Osteoblast (primary cell): Measurements from ENCODE around the gene PTPN3. TPM values are rescaled to one million over a fixed set of nuclear protein-coding genes. Genes with fewer than 3 reads are reported as not detected.

ENCODE experiments used
- DNase-seq: peaks from one replicate; pipeline ENCODE4 v3.0.0; 2011; ENCODE audit warnings: low spot score, mixed read lengths; ENCODE audit not compliant: insufficient read length; ENCODE audit errors: missing footprints
- H2AFZ ChIP-seq: 2 replicates; pipeline ENCODE4 v1.6.0; 2011; ENCODE audit warnings: mild to moderate bottlenecking, low read length
- H3K27ac ChIP-seq: 2 replicates; pipeline ENCODE4 v1.5.1; 2011; ENCODE audit warnings: mild to moderate bottlenecking, low read depth, low read length, moderate library complexity
- H3K27me3 ChIP-seq: 2 replicates; pipeline ENCODE4 v1.6.0; 2012; ENCODE audit warnings: mild to moderate bottlenecking, control low read depth, inconsistent platforms, low read length, moderate library complexity; ENCODE audit not compliant: insufficient read depth
- H3K36me3 ChIP-seq: 2 replicates; pipeline ENCODE4 v1.5.1; 2011; ENCODE audit warnings: mild to moderate bottlenecking, low read length, control low read depth, moderate library complexity; ENCODE audit not compliant: insufficient read depth
- H3K4me1 ChIP-seq: 2 replicates; pipeline ENCODE4 v1.5.1; 2011; ENCODE audit warnings: mild to moderate bottlenecking, low read length, control low read depth, moderate library complexity; ENCODE audit not compliant: insufficient read depth
- H3K4me2 ChIP-seq: 2 replicates; pipeline ENCODE4 v1.6.0; 2011; ENCODE audit warnings: mild to moderate bottlenecking, low read length; ENCODE audit not compliant: insufficient read depth
- H3K4me3 ChIP-seq: fragments of 200-600 bp; sonication (generic); 3 replicates; pipeline ENCODE4 v1.5.1; 2012; ENCODE audit warnings: mild to moderate bottlenecking, low read length, inconsistent platforms; ENCODE audit not compliant: insufficient read depth
- H3K79me2 ChIP-seq: 2 replicates; pipeline ENCODE4 v1.6.0; 2012; ENCODE audit warnings: mild to moderate bottlenecking, low read length, control low read depth, inconsistent platforms; ENCODE audit not compliant: insufficient read depth
- H3K9me3 ChIP-seq: 2 replicates; pipeline ENCODE4 v1.5.1; 2011; ENCODE audit warnings: low read depth, low read length, control low read depth
- H4K20me1 ChIP-seq: 2 replicates; pipeline ENCODE4 v1.6.0; 2012; ENCODE audit warnings: mild to moderate bottlenecking, low read length, control low read depth; ENCODE audit not compliant: insufficient read depth
- CTCF ChIP-seq: IDR thresholded peaks from 2 replicates; pipeline ENCODE4 v1.5.1; 2011; ENCODE audit warnings: mild to moderate bottlenecking, low read depth, low read length, moderate library complexity; ENCODE audit errors: extremely low read depth
- total RNA-seq: library from RNA; depleted of rRNA; stranded (reverse); fragments of >200 nt; gene quantifications from 2 replicates; pipeline ENCODE4 v1.2.3, GENCODE V29; 2012

Gene PTPN3
- total RNA-seq, 1 donor, result 2.9 TPM

GRCh38 chr9:109522106-109522505 is 24.0 kb upstream of the PTPN3 start:
- Histone ChIP-seq H3K27me3 (peaks cover 29% of the 10 kb centered on the region), H3K79me2 (no peaks in the 10 kb centered on the region), H3K4me2 (no peak overlapping the region), H3K4me3 (no peak overlapping the region), H3K9me3 (no peaks in the 10 kb centered on the region), H3K27ac (no peak overlapping the region), H3K36me3 (no peaks in the 10 kb centered on the region), H4K20me1 (no peaks in the 10 kb centered on the region), H2AFZ (no peak overlapping the region), H3K4me1 (no peaks in the 10 kb centered on the region)
- TF ChIP-seq CTCF, result no peak
- DNase-seq, result no peak

- Histone ChIP-seq H4K20me1 (no peaks in the 10 kb centered on the region), H3K9me3 (no peaks in the 10 kb centered on the region)
Observed at GRCh38 chr9:109520475-109521132, 22.5 kb upstream of the PTPN3 start.

GRCh38 chr9:109519366-109519765 is 21.3 kb upstream of the PTPN3 start:
- no peak overlapping the region for H3K4me3 ChIP-seq
- no peak for TF ChIP-seq CTCF
- peaks cover 51% of the 10 kb centered on the region for H3K27me3 ChIP-seq
- H2AFZ ChIP-seq, result no peak overlapping the region
- H3K9me3 ChIP-seq, result no peaks in the 10 kb centered on the region
- H3K27ac ChIP-seq, result no peak overlapping the region
- no peaks in the 10 kb centered on the region for H3K36me3 ChIP-seq
- no peaks in the 10 kb centered on the region for H4K20me1 ChIP-seq
- DNase-seq, result no peak
- H3K4me2 ChIP-seq, result no peak overlapping the region
- no peaks in the 10 kb centered on the region for H3K79me2 ChIP-seq
- no peaks in the 10 kb centered on the region for H3K4me1 ChIP-seq

More at GRCh38 chr9:109520475-109521132, 22.5 kb upstream of the PTPN3 start:
- no peaks in the 10 kb centered on the region for H3K36me3 ChIP-seq
- peak overlapping the region; percentile 54 for H3K4me2 ChIP-seq
- H2AFZ ChIP-seq, result no peak overlapping the region
- no peak overlapping the region for H3K27ac ChIP-seq
- peaks cover 44% of the 10 kb centered on the region for H3K27me3 ChIP-seq
- peak; percentile 74 for DNase-seq
- TF ChIP-seq CTCF, result peak; percentile 95
- no peaks in the 10 kb centered on the region for H3K4me1 ChIP-seq
- H3K79me2 ChIP-seq, result no peaks in the 10 kb centered on the region
- H3K4me3 ChIP-seq, result no peak overlapping the region

- no peaks in the 10 kb centered on the region for H3K36me3 ChIP-seq
- no peak overlapping the region for H2AFZ ChIP-seq
- H4K20me1 ChIP-seq, result no peaks in the 10 kb centered on the region
- DNase-seq, result no peak
- no peak overlapping the region for H3K4me3 ChIP-seq
- peaks cover 49% of the 10 kb centered on the region for H3K27me3 ChIP-seq
- TF ChIP-seq CTCF, result no peak
- no peak overlapping the region for H3K27ac ChIP-seq
- H3K4me1 ChIP-seq, result no peaks in the 10 kb centered on the region
- H3K79me2 ChIP-seq, result no peaks in the 10 kb centered on the region
- no peaks in the 10 kb centered on the region for H3K9me3 ChIP-seq
- no peak overlapping the region for H3K4me2 ChIP-seq
Observed at GRCh38 chr9:109518621-109519335, 20.7 kb upstream of the PTPN3 start.
